ENCODE results near the gene SMARCD2.
A peak's percentile ranks its signal among the peaks of the same experiment; 100 is the strongest.

SMARCD2 gene

GRCh38 chr17:63833026-63833740 is 9.3 kb downstream of the SMARCD2 start:
- no peak for DNase-seq (ENCODE audit: low spot score)
- FAIRE-seq = no peak

- FAIRE-seq (no peak), DNase-seq (ENCODE audit: low spot score) (no peak)
These were observed 10.0 kb downstream of the SMARCD2 start for GRCh38 chr17:63832455-63832854.

GRCh38 chr17:63832014-63832413 is 10.5 kb downstream of the SMARCD2 start:
- no peak for DNase-seq (ENCODE audit: low spot score)
- no peak for FAIRE-seq

GRCh38 chr17:63831505-63831904 is 11.0 kb downstream of the SMARCD2 start:
- DNase-seq (ENCODE audit: low spot score) (no peak), FAIRE-seq (no peak)

GRCh38 chr17:63830904-63831491 is 11.5 kb downstream of the SMARCD2 start:
- FAIRE-seq (no peak), DNase-seq (ENCODE audit: low spot score) (no peak)

- FAIRE-seq = no peak
These were observed 12.2 kb downstream of the SMARCD2 start for GRCh38 chr17:63830278-63830677.

GRCh38 chr17:63828936-63829335 is 13.5 kb downstream of the SMARCD2 start:
- FAIRE-seq = no peak
- DNase-seq (ENCODE audit: low spot score) = no peak

More at GRCh38 chr17:63830278-63830677, 12.2 kb downstream of the SMARCD2 start:
- DNase-seq (ENCODE audit: low spot score) = no peak

GRCh38 chr17:63827801-63828221 is 14.7 kb downstream of the SMARCD2 start:
- no peak for DNase-seq (ENCODE audit: low spot score)
- no peak for FAIRE-seq

- DNase-seq (ENCODE audit: low spot score) (peak; percentile 97), FAIRE-seq (peak; percentile 87)
These were observed 15.3 kb downstream of the SMARCD2 start, which contains the start of the genes FTSJ3 and PSMC5 for GRCh38 chr17:63827002-63827800. Gene FTSJ3 (minus strand): TSS chr17:63827663. CDS start chr17:63826902, 761 bp downstream. Gene PSMC5 (plus strand): TSS chr17:63827431. CDS start chr17:63827491, 60 bp downstream.

GRCh38 chr17:63826468-63827001 is 15.9 kb downstream of the SMARCD2 start:
- FAIRE-seq (no peak), DNase-seq (ENCODE audit: low spot score) (peak; percentile 29)

- no peak for FAIRE-seq
These were observed 18.1 kb downstream of the SMARCD2 start for GRCh38 chr17:63824362-63824761.

GRCh38 chr17:63823659-63824331 is 18.7 kb downstream of the SMARCD2 start:
- no peak for FAIRE-seq

More at GRCh38 chr17:63824362-63824761, 18.1 kb downstream of the SMARCD2 start:
- DNase-seq (ENCODE audit: low spot score) = no peak

GRCh38 chr17:63822537-63822936 is 19.9 kb downstream of the SMARCD2 start:
- FAIRE-seq (no peak), DNase-seq (ENCODE audit: low spot score) (no peak)

More at GRCh38 chr17:63823659-63824331, 18.7 kb downstream of the SMARCD2 start:
- DNase-seq (ENCODE audit: low spot score) = no peak

- DNase-seq (ENCODE audit: low spot score) = no peak
- no peak for FAIRE-seq
These were observed 20.7 kb downstream of the SMARCD2 start for GRCh38 chr17:63821804-63822203.

- DNase-seq (ENCODE audit: low spot score) (no peak), FAIRE-seq (no peak)
These were observed 21.4 kb downstream of the SMARCD2 start for GRCh38 chr17:63820963-63821561.

GRCh38 chr17:63819585-63820537 is 22.6 kb downstream of the SMARCD2 start:
- FAIRE-seq = no peak
- DNase-seq (ENCODE audit: low spot score) = no peak

- FAIRE-seq = no peak
These were observed 23.4 kb downstream of the SMARCD2 start for GRCh38 chr17:63819131-63819530.

GRCh38 chr17:63817736-63818385 is 24.6 kb downstream of the SMARCD2 start:
- DNase-seq (ENCODE audit: low spot score) (no peak), FAIRE-seq (no peak)

More at GRCh38 chr17:63819131-63819530, 23.4 kb downstream of the SMARCD2 start:
- no peak for DNase-seq (ENCODE audit: low spot score)

GRCh38 chr17:63816669-63817068 is 25.8 kb downstream of the SMARCD2 start:
- DNase-seq (ENCODE audit: low spot score) (no peak), FAIRE-seq (no peak)
